Retina (tissue), 1 donor: ENCODE data around the gene SYT17.

Experiments used
- DNase-seq: peaks from one replicate; pipeline ENCODE4 v3.0.0-alpha.2; 2016

Gene SYT17

GRCh38 chr16:19308392-19308791, 140.4 kb downstream of the SYT17 start:
- DNase-seq: no peak

GRCh38 chr16:19309178-19309577, 141.1 kb downstream of the SYT17 start:
- DNase-seq: no peak

- DNase-seq: no peak
Observed at GRCh38 chr16:19314718-19315425, 146.8 kb downstream of the SYT17 start.

- DNase-seq: no peak
Observed at GRCh38 chr16:19315889-19316433, 147.9 kb downstream of the SYT17 start.

GRCh38 chr16:19316846-19317245, 148.8 kb downstream of the SYT17 start:
- DNase-seq: no peak
